GM23338 (cell line): ENCODE data around the gene NR1H3. TPM values are rescaled to one million over a fixed set of nuclear protein-coding genes. Genes with fewer than 3 reads are reported as not detected.
A peak's percentile ranks its signal among the peaks of the same experiment; 100 is the strongest.

Experiments used
- ATAC-seq: fragments of 200-7000 bp; cut with Tn5 transposase; 3 replicates; pipeline ENCODE4 v1.9.1; 2020
- DNase-seq: peaks from one replicate; pipeline ENCODE4 v3.0.0-alpha.2; 2015; ENCODE audit warnings: low spot score
- H2AFZ ChIP-seq: fragments of 200-600 bp; sonication (generic); 2 replicates; pipeline ENCODE4 v1.8.0; 2016; ENCODE audit warnings: antibody characterized with exemption, mild to moderate bottlenecking, moderate library complexity
- H3F3A ChIP-seq: fragments of 200-600 bp; sonication (generic); replicated peaks from 2 replicates; pipeline ENCODE4 v1.8.0; 2017; ENCODE audit warnings: antibody characterized with exemption, mixed run types, low read depth
- H3K27ac ChIP-seq: fragments of 200-600 bp; sonication (generic); 2 replicates; pipeline ENCODE4 v1.6.1; 2016; ENCODE audit warnings: low read depth
- H3K27me3 ChIP-seq: fragments of 200-600 bp; sonication (generic); 2 replicates; pipeline ENCODE4 v1.8.0; 2016; ENCODE audit warnings: mild to moderate bottlenecking, mixed run types, moderate library complexity; ENCODE audit not compliant: insufficient read depth
- H3K36me3 ChIP-seq: fragments of 200-600 bp; sonication (generic); 2 replicates; pipeline ENCODE4 v1.8.0; 2016; ENCODE audit warnings: mild to moderate bottlenecking; ENCODE audit not compliant: insufficient read depth
- H3K4me1 ChIP-seq: fragments of 200-600 bp; sonication (generic); 2 replicates; pipeline ENCODE4 v1.8.0; 2016; ENCODE audit warnings: mild to moderate bottlenecking, moderate library complexity; ENCODE audit not compliant: insufficient read depth
- H3K4me2 ChIP-seq: fragments of 200-600 bp; sonication (generic); 2 replicates; pipeline ENCODE4 v1.7.1; 2017; ENCODE audit warnings: mixed run types
- H3K4me3 ChIP-seq: fragments of 200-600 bp; sonication (generic); 2 replicates; pipeline ENCODE4 v1.6.1; 2016; ENCODE audit warnings: mixed run types
- H3K79me2 ChIP-seq: fragments of 200-600 bp; sonication (generic); replicated peaks from 2 replicates; pipeline ENCODE4 v1.8.0; 2017; ENCODE audit warnings: mild to moderate bottlenecking; ENCODE audit not compliant: insufficient read depth
- H3K9me2 ChIP-seq: fragments of 200-600 bp; sonication (generic); 2 replicates; pipeline ENCODE4 v1.8.0; 2017; ENCODE audit not compliant: insufficient read depth
- H4K20me1 ChIP-seq: fragments of 200-600 bp; sonication (generic); replicated peaks from 2 replicates; pipeline ENCODE4 v1.8.0; 2017; ENCODE audit warnings: mild to moderate bottlenecking; ENCODE audit not compliant: insufficient read depth
- H3K27ac Mint-ChIP-seq: 2 replicates; pipeline ENCODE4 v1.8.0; 2020; ENCODE audit warnings: inconsistent platforms, mild to moderate bottlenecking, moderate library complexity, mixed read lengths
- H3K27me3 Mint-ChIP-seq: 3 replicates; pipeline ENCODE4 v1.8.0; 2022; ENCODE audit warnings: low read depth, mild to moderate bottlenecking, moderate library complexity, mixed read lengths, inconsistent platforms; ENCODE audit not compliant: insufficient read depth, poor library complexity
- H3K36me3 Mint-ChIP-seq: 3 replicates; pipeline ENCODE4 v1.8.0; 2021; ENCODE audit warnings: low read depth, mild to moderate bottlenecking, inconsistent platforms, moderate library complexity, mixed read lengths
- H3K4me1 Mint-ChIP-seq: 3 replicates; pipeline ENCODE4 v1.8.0; 2020; ENCODE audit warnings: mild to moderate bottlenecking, inconsistent platforms, mixed read lengths
- H3K4me3 Mint-ChIP-seq: 3 replicates; pipeline ENCODE4 v1.8.0; 2021; ENCODE audit warnings: moderate library complexity, mild to moderate bottlenecking, inconsistent platforms, mixed read lengths
- H3K9me3 Mint-ChIP-seq: 3 replicates; pipeline ENCODE4 v1.8.0; 2020; ENCODE audit warnings: moderate library complexity, mild to moderate bottlenecking, inconsistent platforms, mixed read lengths
- CREB1 ChIP-seq: fragments of 250-450 bp; sonication (Bioruptor Pico); IDR thresholded peaks from 2 replicates; pipeline ENCODE4 v1.5.0; 2020; ENCODE audit warnings: low read depth, mild to moderate bottlenecking, moderate library complexity
- CTCF ChIP-seq, 2 experiments: fragments of 200-600 bp in 1 of 2; sonication (generic) in 1 of 2; conservative IDR thresholded peaks; 2 replicates each; pipeline versions ENCODE4 v1.5.1 to v1.6.1; 2016 to 2017; ENCODE audit warnings: antibody characterized with exemption in 2 of 2, low read depth in 2 of 2, mild to moderate bottlenecking in 2 of 2, moderate library complexity in 1 of 2
- JUNB ChIP-seq: IDR thresholded peaks from one replicate; pipeline ENCODE4 v1.6.1; 2016; ENCODE audit warnings: antibody characterized with exemption; ENCODE audit not compliant: unreplicated experiment
- NANOG ChIP-seq: IDR thresholded peaks from 2 replicates; pipeline ENCODE4 v1.6.1; 2016; ENCODE audit warnings: antibody characterized with exemption, borderline replicate concordance
- ZNF114 ChIP-seq: fragments of 250-450 bp; sonication (Bioruptor Pico); IDR thresholded peaks from 2 replicates; pipeline ENCODE4 v1.5.0; 2020; ENCODE audit warnings: mild to moderate bottlenecking, moderate library complexity
- ZNF331 ChIP-seq: fragments of 250-450 bp; sonication (Bioruptor Pico); IDR thresholded peaks from 2 replicates; pipeline ENCODE4 v1.5.0; 2020; ENCODE audit warnings: low read depth, mild to moderate bottlenecking, moderate library complexity
- ZNF462 ChIP-seq: fragments of 250-450 bp; sonication (Bioruptor Pico); IDR thresholded peaks from 2 replicates; pipeline ENCODE4 v1.5.0; 2020; ENCODE audit warnings: mild to moderate bottlenecking, moderate library complexity
- polyA plus RNA-seq: library from polyadenylated mRNA; unstranded; fragments of >200 nt; fragmentation: Nextera tagmentation; extraction: Ambion mirVana; gene quantifications from 2 replicates; pipeline ENCODE4 v1.2.1, GENCODE V29; 2016
- total RNA-seq: library from RNA; depleted of rRNA; stranded (reverse); fragments of >200 nt; shearing (Covaris generic); gene quantifications from 2 replicates; pipeline ENCODE4 v1.2.3, GENCODE V29; 2014

Gene NR1H3
- total and polyA plus RNA-seq, 2 experiments from 2014 or later = 16.5 to 23.7 TPM

GRCh38 chr11:47280860-47281259, 23.1 kb downstream of the NR1H3 start:
- H3K9me2 ChIP-seq = no peaks in the 10 kb centered on the region
- Mint-ChIP-seq H3K36me3 (peaks cover 79% of the 10 kb centered on the region), H3K4me1 (peaks cover 14% of the 10 kb centered on the region), H3K9me3 (no peaks in the 10 kb centered on the region), H3K27me3 (no peaks in the 10 kb centered on the region), H3K4me3 (no peak overlapping the region), H3K27ac (peak overlapping the region; percentile 74)
- H3K4me1 ChIP-seq = no peaks in the 10 kb centered on the region
- H3F3A ChIP-seq = no peaks in the 10 kb centered on the region
- ATAC-seq (peak; percentile 70), DNase-seq (no peak)
- no peak for TF ChIP-seq ZNF462 (CRISPR knock-in tag)
- no peak for TF ChIP-seq ZNF114 (CRISPR knock-in tag)
- TF ChIP-seq CTCF (conservative IDR thresholded peaks at IDR 0.05; ENCODE audit: low read depth in 2 of 2) = no peak
- TF ChIP-seq ZNF331 = no peak
- TF ChIP-seq NANOG = no peak
- no peak for TF ChIP-seq JUNB
- no peak for TF ChIP-seq CREB1 (CRISPR knock-in tag)
- no peak overlapping the region for H2AFZ ChIP-seq
- no peak overlapping the region for H3K4me2 ChIP-seq
- no peaks in the 10 kb centered on the region for H3K27me3 ChIP-seq
- peaks cover 57% of the 10 kb centered on the region for H3K36me3 ChIP-seq
- peaks cover 6% of the 10 kb centered on the region; the same call in 1 of the 2 replicates for H4K20me1 ChIP-seq
- no peaks in the 10 kb centered on the region for H3K79me2 ChIP-seq
- H3K4me3 ChIP-seq = no peak overlapping the region
- H3K27ac ChIP-seq = no peak overlapping the region
